Activated CD4-positive, alpha-beta T cell treated with anti-CD3 and anti-CD28 coated beads, Interleukin-2, amount 10 ng/mL, durations not matched to agents 24 days and 14 days (primary cell): ENCODE measurements around the gene KLHL17. TPM values are rescaled to one million over a fixed set of nuclear protein-coding genes. Genes with fewer than 3 reads are reported as not detected.

Experiments used
- DNase-seq: peaks from one replicate; pipeline ENCODE4 v3.0.0; 2022
- H3K27ac Mint-ChIP-seq: one replicate; pipeline ENCODE4 v1.8.0; 2022; ENCODE audit warnings: mild to moderate bottlenecking, mixed read lengths
- H3K27me3 Mint-ChIP-seq: one replicate; pipeline ENCODE4 v1.8.0; 2022; ENCODE audit warnings: mixed read lengths
- H3K36me3 Mint-ChIP-seq: one replicate; pipeline ENCODE4 v1.8.0; 2022; ENCODE audit warnings: low read depth, mild to moderate bottlenecking, mixed read lengths
- H3K4me1 Mint-ChIP-seq: one replicate; pipeline ENCODE4 v1.8.0; 2021; ENCODE audit warnings: mixed read lengths
- H3K4me3 Mint-ChIP-seq: one replicate; pipeline ENCODE4 v1.8.0; 2022; ENCODE audit warnings: mild to moderate bottlenecking, moderate library complexity, mixed read lengths
- H3K9me3 Mint-ChIP-seq: one replicate; pipeline ENCODE4 v1.8.0; 2021; ENCODE audit warnings: mixed read lengths
- intact Hi-C: fragments of 100-400 bp; cut with micrococcal nuclease; formaldehyde crosslinking; loops from one replicate; pipeline ENCODE4 v1.15.1; 2023
- total RNA-seq: library from RNA; stranded (reverse); gene quantifications from 2 replicates; pipeline ENCODE4 v1.2.3, GENCODE V29; 2022

KLHL17 gene
- total RNA-seq, result 46.4 and 48.1 TPM in 2 replicates

GRCh38 chr1:960363-961131, at the start of gene KLHL17:
KLHL17 (plus strand) TSS chr1:960584; CDS start chr1:960694, 110 bp downstream.
- no peaks in the 10 kb centered on the region for H3K9me3 Mint-ChIP-seq
- H3K36me3 Mint-ChIP-seq, result peaks cover 31% of the 10 kb centered on the region
- peak within 1 kb of the TSS; percentile 99 for H3K4me3 Mint-ChIP-seq
- no peaks in the 10 kb centered on the region for H3K27me3 Mint-ChIP-seq
- peak within 1 kb of the TSS; percentile 65 for H3K27ac Mint-ChIP-seq
- DNase-seq, result peak; percentile 95
- intact Hi-C loops, result no loop called here
- peaks cover 15% of the 10 kb centered on the region for H3K4me1 Mint-ChIP-seq

GRCh38 chr1:910881-911721, 49.3 kb upstream of the KLHL17 start:
- Mint-ChIP-seq H3K9me3 (no peaks in the 10 kb centered on the region), H3K4me1 (peaks cover 6% of the 10 kb centered on the region), H3K4me3 (no peak overlapping the region), H3K36me3 (no peaks in the 10 kb centered on the region), H3K27ac (peak overlapping the region; percentile 34), H3K27me3 (peaks cover 41% of the 10 kb centered on the region)
- no peak for DNase-seq
- intact Hi-C loops, result no loop called here

GRCh38 chr1:911875-912739, 48.3 kb upstream of the KLHL17 start:
- Mint-ChIP-seq H3K27ac (no peak overlapping the region), H3K9me3 (no peaks in the 10 kb centered on the region), H3K4me3 (no peak overlapping the region), H3K36me3 (no peaks in the 10 kb centered on the region), H3K27me3 (peaks cover 31% of the 10 kb centered on the region), H3K4me1 (peaks cover 6% of the 10 kb centered on the region)
- intact Hi-C loops, result no loop called here
- no peak for DNase-seq

- intact Hi-C loops, result no loop called here
- Mint-ChIP-seq H3K9me3 (no peaks in the 10 kb centered on the region), H3K27me3 (peaks cover 25% of the 10 kb centered on the region), H3K27ac (no peak overlapping the region), H3K36me3 (no peaks in the 10 kb centered on the region), H3K4me3 (no peak overlapping the region), H3K4me1 (peaks cover 6% of the 10 kb centered on the region)
- DNase-seq, result no peak
These were observed 47.6 kb upstream of the KLHL17 start for GRCh38 chr1:912740-913301.

- DNase-seq, result no peak
These were observed 46.8 kb upstream of the KLHL17 start for GRCh38 chr1:913491-914130.

GRCh38 chr1:914131-914890, 46.1 kb upstream of the KLHL17 start:
- no peak for DNase-seq
- intact Hi-C loops, result no loop called here
- Mint-ChIP-seq H3K4me1 (peaks cover 6% of the 10 kb centered on the region), H3K4me3 (no peak overlapping the region), H3K9me3 (no peaks in the 10 kb centered on the region), H3K27me3 (peaks cover 20% of the 10 kb centered on the region), H3K36me3 (no peaks in the 10 kb centered on the region), H3K27ac (no peak overlapping the region)

More at GRCh38 chr1:913491-914130, 46.8 kb upstream of the KLHL17 start:
- Mint-ChIP-seq H3K27me3 (peaks cover 20% of the 10 kb centered on the region), H3K36me3 (no peaks in the 10 kb centered on the region), H3K4me3 (no peak overlapping the region), H3K9me3 (no peaks in the 10 kb centered on the region), H3K27ac (no peak overlapping the region), H3K4me1 (peaks cover 6% of the 10 kb centered on the region)
- intact Hi-C loops, result no loop called here

GRCh38 chr1:914891-915280, 45.5 kb upstream of the KLHL17 start:
- DNase-seq, result no peak
- H3K27me3 Mint-ChIP-seq, result peaks cover 20% of the 10 kb centered on the region
- peaks cover 6% of the 10 kb centered on the region for H3K4me1 Mint-ChIP-seq
- H3K36me3 Mint-ChIP-seq, result no peaks in the 10 kb centered on the region
- no peak overlapping the region for H3K27ac Mint-ChIP-seq
- intact Hi-C loops, result no loop called here
- no peaks in the 10 kb centered on the region for H3K9me3 Mint-ChIP-seq
- no peak overlapping the region for H3K4me3 Mint-ChIP-seq

GRCh38 chr1:915295-916172, 44.9 kb upstream of the KLHL17 start:
- no peak overlapping the region for H3K4me3 Mint-ChIP-seq
- H3K4me1 Mint-ChIP-seq, result peaks cover 6% of the 10 kb centered on the region
- no peaks in the 10 kb centered on the region for H3K9me3 Mint-ChIP-seq
- H3K27ac Mint-ChIP-seq, result no peak overlapping the region
- H3K27me3 Mint-ChIP-seq, result peaks cover 23% of the 10 kb centered on the region
- no peak for DNase-seq
- intact Hi-C loops, result no loop called here
- no peaks in the 10 kb centered on the region for H3K36me3 Mint-ChIP-seq

GRCh38 chr1:916173-917075, 44.0 kb upstream of the KLHL17 start:
- DNase-seq, result no peak

GRCh38 chr1:917076-917459, 43.3 kb upstream of the KLHL17 start:
- no peak for DNase-seq
- H3K4me1 Mint-ChIP-seq, result peaks cover 12% of the 10 kb centered on the region
- H3K4me3 Mint-ChIP-seq, result no peak overlapping the region
- no peaks in the 10 kb centered on the region for H3K9me3 Mint-ChIP-seq
- no peaks in the 10 kb centered on the region for H3K36me3 Mint-ChIP-seq
- intact Hi-C loops, result no loop called here
- H3K27ac Mint-ChIP-seq, result no peak overlapping the region
- peaks cover 22% of the 10 kb centered on the region for H3K27me3 Mint-ChIP-seq

More at GRCh38 chr1:916173-917075, 44.0 kb upstream of the KLHL17 start:
- Mint-ChIP-seq H3K4me1 (peaks cover 10% of the 10 kb centered on the region), H3K27me3 (peaks cover 19% of the 10 kb centered on the region), H3K4me3 (no peak overlapping the region), H3K27ac (no peak overlapping the region), H3K36me3 (no peaks in the 10 kb centered on the region), H3K9me3 (no peaks in the 10 kb centered on the region)
- intact Hi-C loops, result no loop called here

- no peaks in the 10 kb centered on the region for H3K9me3 Mint-ChIP-seq
- intact Hi-C loops, result no loop called here
These were observed 42.8 kb upstream of the KLHL17 start for GRCh38 chr1:917466-918091.

More at GRCh38 chr1:917466-918091, 42.8 kb upstream of the KLHL17 start:
- peaks cover 8% of the 10 kb centered on the region for H3K4me1 Mint-ChIP-seq
- H3K27ac Mint-ChIP-seq, result no peak overlapping the region
- no peak overlapping the region for H3K4me3 Mint-ChIP-seq
- no peak for DNase-seq
- peaks cover 24% of the 10 kb centered on the region for H3K27me3 Mint-ChIP-seq
- H3K36me3 Mint-ChIP-seq, result no peaks in the 10 kb centered on the region
